Activated naive CD4-positive, alpha-beta T cell treated with anti-CD3 and anti-CD28 coated beads, Interleukin-2, amount 50 U/mL, for 24 hours (primary cell): Measurements from ENCODE around the gene SLC35F3.

Experiments used
- H3K27ac Mint-ChIP-seq: one replicate; pipeline ENCODE4 v1.8.0; 2021; ENCODE audit warnings: mild to moderate bottlenecking, mixed read lengths
- H3K27me3 Mint-ChIP-seq: one replicate; pipeline ENCODE4 v1.8.0; 2021; ENCODE audit warnings: mixed read lengths
- H3K36me3 Mint-ChIP-seq: one replicate; pipeline ENCODE4 v1.8.0; 2021; ENCODE audit warnings: mixed read lengths
- H3K4me1 Mint-ChIP-seq: one replicate; pipeline ENCODE4 v1.8.0; 2021; ENCODE audit warnings: mixed read lengths
- H3K4me3 Mint-ChIP-seq: one replicate; pipeline ENCODE4 v1.8.0; 2021; ENCODE audit warnings: mild to moderate bottlenecking, mixed read lengths
- H3K9me3 Mint-ChIP-seq: one replicate; pipeline ENCODE4 v1.8.0; 2021; ENCODE audit warnings: mixed read lengths

SLC35F3 gene

DNA sequence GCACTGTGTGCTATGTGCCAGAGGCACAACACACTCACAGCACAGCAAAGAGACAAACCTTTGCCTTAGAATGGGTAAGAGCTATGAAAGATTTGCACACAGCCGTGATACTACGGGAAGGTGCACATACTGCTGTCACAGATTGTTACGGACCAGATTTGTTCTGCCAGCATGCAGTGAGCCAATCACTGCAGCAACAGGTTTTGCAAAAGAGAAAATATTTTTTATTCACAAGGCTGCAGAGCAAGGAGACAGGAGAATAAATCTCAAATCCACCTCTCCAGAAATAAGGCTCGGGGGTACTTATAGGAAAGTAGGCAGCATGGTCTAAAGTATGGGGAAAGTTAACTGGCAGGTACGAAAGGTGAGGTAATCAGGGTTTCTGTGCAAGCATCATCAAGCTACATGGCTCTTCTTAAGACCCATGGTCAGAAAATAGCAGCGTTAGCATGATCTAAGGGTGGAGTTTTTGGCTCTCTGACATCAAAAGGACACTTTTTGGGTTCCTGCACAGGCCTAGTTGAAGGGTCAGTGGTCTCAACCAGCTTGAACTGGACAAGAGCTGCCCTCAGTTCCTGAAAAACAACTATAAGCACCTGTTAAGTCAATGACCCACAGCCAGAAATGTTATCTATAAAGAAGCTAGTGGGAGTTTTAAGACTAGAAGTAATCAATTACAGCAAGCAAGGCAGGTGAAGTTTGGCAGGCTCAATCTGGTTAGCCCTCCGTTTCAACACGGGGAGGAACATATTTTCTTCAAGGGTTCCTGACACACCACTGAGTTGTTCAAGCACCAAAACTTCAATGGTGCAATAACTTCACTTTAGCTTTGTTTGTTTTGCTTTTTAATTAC lies 186.0 kb downstream of the SLC35F3 start:
- Mint-ChIP-seq H3K27me3 (peaks cover 11% of the 10 kb centered on the region), H3K4me3 (no peak overlapping the region), H3K36me3 (peaks cover 2% of the 10 kb centered on the region), H3K9me3 (peaks cover 6% of the 10 kb centered on the region), H3K27ac (no peak overlapping the region), H3K4me1 (no peaks in the 10 kb centered on the region)

- Mint-ChIP-seq H3K27ac (no peak overlapping the region), H3K4me3 (no peak overlapping the region), H3K9me3 (peaks cover 6% of the 10 kb centered on the region), H3K27me3 (peaks cover 11% of the 10 kb centered on the region), H3K4me1 (no peaks in the 10 kb centered on the region), H3K36me3 (peaks cover 2% of the 10 kb centered on the region)
These were observed 186.6 kb downstream of the SLC35F3 start for GRCh38 chr1:234091065-234091401.

DNA sequence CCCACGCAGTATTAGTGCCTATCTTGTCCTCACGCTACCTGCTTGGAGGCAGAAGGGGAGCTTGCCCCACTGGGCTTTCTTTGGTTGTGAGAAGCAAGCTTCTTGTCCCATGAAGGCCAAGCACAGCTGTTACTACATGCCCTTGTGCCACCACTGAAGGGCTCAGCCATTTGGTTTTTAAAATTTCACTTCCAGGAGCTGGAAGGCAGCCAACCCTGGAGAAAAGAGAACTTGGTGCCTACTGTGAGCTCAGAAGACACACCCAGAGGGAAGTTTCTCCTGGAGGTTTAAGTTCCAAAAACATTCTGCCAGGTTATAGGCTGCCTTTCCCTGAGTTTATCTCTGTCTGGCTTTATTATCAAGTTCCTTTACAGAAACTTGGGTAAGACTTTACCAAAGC lies 187.4 kb downstream of the SLC35F3 start:
- peaks cover 10% of the 10 kb centered on the region for H3K27me3 Mint-ChIP-seq
- H3K9me3 Mint-ChIP-seq = peaks cover 6% of the 10 kb centered on the region
- H3K36me3 Mint-ChIP-seq = peaks cover 2% of the 10 kb centered on the region
- H3K27ac Mint-ChIP-seq = no peak overlapping the region
- H3K4me3 Mint-ChIP-seq = no peak overlapping the region
- H3K4me1 Mint-ChIP-seq = no peaks in the 10 kb centered on the region

GRCh38 chr1:234093107-234093506 lies 188.6 kb downstream of the SLC35F3 start:
- no peak overlapping the region for H3K4me3 Mint-ChIP-seq
- H3K9me3 Mint-ChIP-seq = peaks cover 6% of the 10 kb centered on the region
- H3K36me3 Mint-ChIP-seq = peaks cover 2% of the 10 kb centered on the region
- H3K4me1 Mint-ChIP-seq = no peaks in the 10 kb centered on the region
- H3K27ac Mint-ChIP-seq = no peak overlapping the region
- peaks cover 7% of the 10 kb centered on the region for H3K27me3 Mint-ChIP-seq

DNA sequence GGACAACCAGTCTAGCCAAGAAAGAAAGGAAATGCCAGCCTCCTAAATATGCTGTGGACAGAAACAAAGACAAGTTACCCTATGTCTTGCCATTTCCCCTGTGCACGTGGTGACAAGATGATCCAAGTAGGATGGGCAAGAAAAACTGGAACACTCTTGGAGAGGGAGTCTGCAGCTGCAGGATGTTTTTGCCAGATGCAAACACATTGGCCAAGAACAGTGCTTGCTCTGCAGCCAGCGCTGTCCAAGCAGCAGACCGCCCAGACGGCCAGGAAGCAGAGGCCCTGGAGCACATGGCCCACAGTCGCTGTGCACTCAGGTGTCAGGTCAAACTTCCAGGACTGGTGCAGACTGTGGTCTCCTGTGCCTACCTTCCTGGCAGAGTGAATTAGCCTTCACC lies 189.3 kb downstream of the SLC35F3 start:
- H3K9me3 Mint-ChIP-seq = peaks cover 6% of the 10 kb centered on the region
- H3K27ac Mint-ChIP-seq = no peak overlapping the region
- peaks cover 7% of the 10 kb centered on the region for H3K27me3 Mint-ChIP-seq
- no peak overlapping the region for H3K4me3 Mint-ChIP-seq
- H3K4me1 Mint-ChIP-seq = no peaks in the 10 kb centered on the region
- H3K36me3 Mint-ChIP-seq = peaks cover 2% of the 10 kb centered on the region

- Mint-ChIP-seq H3K4me1 (no peaks in the 10 kb centered on the region), H3K36me3 (peaks cover 2% of the 10 kb centered on the region), H3K4me3 (no peak overlapping the region), H3K27ac (no peak overlapping the region), H3K27me3 (peaks cover 7% of the 10 kb centered on the region), H3K9me3 (peaks cover 6% of the 10 kb centered on the region)
These were observed 189.7 kb downstream of the SLC35F3 start for GRCh38 chr1:234094172-234094571.

- peaks cover 4% of the 10 kb centered on the region for H3K27me3 Mint-ChIP-seq
- H3K36me3 Mint-ChIP-seq = no peaks in the 10 kb centered on the region
- no peaks in the 10 kb centered on the region for H3K9me3 Mint-ChIP-seq
- H3K4me1 Mint-ChIP-seq = no peaks in the 10 kb centered on the region
- H3K27ac Mint-ChIP-seq = no peak overlapping the region
- no peak overlapping the region for H3K4me3 Mint-ChIP-seq
These were observed 191.8 kb downstream of the SLC35F3 start for GRCh38 chr1:234096161-234096770.

GRCh38 chr1:234102583-234102982 lies 198.1 kb downstream of the SLC35F3 start:
- peaks cover 18% of the 10 kb centered on the region for H3K27me3 Mint-ChIP-seq
- no peaks in the 10 kb centered on the region for H3K4me1 Mint-ChIP-seq
- H3K36me3 Mint-ChIP-seq = peaks cover 2% of the 10 kb centered on the region
- H3K4me3 Mint-ChIP-seq = no peak overlapping the region
- H3K9me3 Mint-ChIP-seq = peaks cover 4% of the 10 kb centered on the region
- H3K27ac Mint-ChIP-seq = no peak overlapping the region

DNA sequence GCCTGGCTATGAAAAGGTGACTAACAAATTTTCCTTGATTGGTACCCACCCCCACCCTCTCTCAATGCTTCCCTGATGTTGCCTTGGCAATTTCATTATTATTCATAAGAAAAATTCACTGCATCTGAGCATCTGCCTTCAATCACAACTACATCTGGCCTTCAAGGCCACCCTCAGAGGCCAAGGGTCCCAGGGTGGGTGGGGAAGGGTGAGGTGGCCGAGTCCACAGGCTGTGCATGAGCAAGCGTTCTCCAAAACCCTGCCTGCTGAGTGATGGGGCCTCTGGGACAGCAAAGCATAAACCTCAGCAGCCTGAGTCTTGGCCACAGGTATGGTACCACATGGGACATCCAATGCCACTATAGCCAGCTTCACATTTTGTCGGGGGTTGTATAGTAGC lies 198.7 kb downstream of the SLC35F3 start:
- Mint-ChIP-seq H3K27me3 (peaks cover 18% of the 10 kb centered on the region), H3K9me3 (peaks cover 4% of the 10 kb centered on the region)

GRCh38 chr1:234106032-234106431 lies 201.6 kb downstream of the SLC35F3 start:
- H3K27ac Mint-ChIP-seq = no peak overlapping the region
- no peaks in the 10 kb centered on the region for H3K4me1 Mint-ChIP-seq
- H3K27me3 Mint-ChIP-seq = peaks cover 16% of the 10 kb centered on the region
- H3K9me3 Mint-ChIP-seq = peaks cover 4% of the 10 kb centered on the region
- no peak overlapping the region for H3K4me3 Mint-ChIP-seq
- peaks cover 2% of the 10 kb centered on the region for H3K36me3 Mint-ChIP-seq

More for the DNA sequence above, 198.7 kb downstream of the SLC35F3 start:
- Mint-ChIP-seq H3K4me3 (no peak overlapping the region), H3K36me3 (peaks cover 2% of the 10 kb centered on the region), H3K27ac (no peak overlapping the region), H3K4me1 (no peaks in the 10 kb centered on the region)

DNA sequence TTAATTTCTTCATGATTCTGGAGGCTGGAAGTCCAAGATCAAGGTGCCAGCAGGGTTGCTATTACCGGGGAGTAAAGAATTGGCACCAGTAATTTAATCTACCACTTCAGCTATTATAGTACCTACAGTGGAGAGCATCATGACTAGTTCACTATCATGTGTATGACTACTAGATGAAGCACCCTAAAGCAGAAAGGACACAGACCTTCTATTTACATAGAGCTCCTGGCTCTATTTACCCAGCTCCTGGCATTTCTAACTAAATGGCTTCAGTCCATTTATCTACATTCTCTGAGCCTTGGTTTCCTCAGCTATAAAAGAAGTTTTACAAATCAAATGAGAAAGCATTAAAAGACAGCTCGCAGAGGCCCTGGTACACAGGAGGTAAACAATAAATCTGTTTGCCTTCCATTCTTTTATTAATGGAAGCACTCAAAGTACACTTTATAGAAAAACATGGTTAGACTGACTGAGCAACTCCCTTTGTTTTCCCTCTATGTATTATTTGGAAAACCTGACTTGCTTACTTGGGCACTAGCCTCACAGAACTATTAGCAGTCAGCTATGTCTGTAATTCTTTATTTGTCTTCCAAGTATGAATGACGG lies 203.0 kb downstream of the SLC35F3 start:
- no peak overlapping the region for H3K4me3 Mint-ChIP-seq
- H3K36me3 Mint-ChIP-seq = peaks cover 2% of the 10 kb centered on the region
- H3K9me3 Mint-ChIP-seq = peaks cover 4% of the 10 kb centered on the region
- no peak overlapping the region for H3K27ac Mint-ChIP-seq
- no peaks in the 10 kb centered on the region for H3K4me1 Mint-ChIP-seq
- H3K27me3 Mint-ChIP-seq = peaks cover 5% of the 10 kb centered on the region

DNA sequence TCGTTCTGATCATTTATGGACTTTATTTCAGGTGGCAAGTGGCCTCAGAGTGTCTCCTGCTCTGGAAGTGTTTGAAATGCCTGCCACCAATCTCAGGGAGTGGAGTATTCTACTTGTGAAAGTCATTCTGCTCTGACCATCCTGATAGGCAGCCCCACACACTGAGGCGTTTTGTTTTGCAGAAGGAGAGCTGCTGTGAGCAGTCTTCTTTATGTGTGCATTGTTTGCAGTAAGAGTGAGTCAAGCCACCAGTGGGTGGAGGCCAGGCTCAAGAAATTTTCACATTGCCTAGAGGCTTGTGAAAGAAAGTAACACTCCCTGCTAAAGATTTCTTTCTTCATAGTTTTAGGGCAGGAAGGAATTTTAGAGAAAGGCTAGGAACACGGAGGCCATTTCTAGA lies 204.4 kb downstream of the SLC35F3 start:
- Mint-ChIP-seq H3K9me3 (peaks cover 4% of the 10 kb centered on the region), H3K27ac (no peak overlapping the region), H3K27me3 (peaks cover 2% of the 10 kb centered on the region), H3K4me1 (no peaks in the 10 kb centered on the region), H3K4me3 (no peak overlapping the region), H3K36me3 (peaks cover 2% of the 10 kb centered on the region)

GRCh38 chr1:234109840-234110239 lies 205.4 kb downstream of the SLC35F3 start:
- Mint-ChIP-seq H3K4me3 (no peak overlapping the region), H3K27ac (no peak overlapping the region), H3K9me3 (peaks cover 4% of the 10 kb centered on the region), H3K36me3 (peaks cover 2% of the 10 kb centered on the region), H3K27me3 (peaks cover 2% of the 10 kb centered on the region), H3K4me1 (peaks cover 5% of the 10 kb centered on the region)

GRCh38 chr1:234111458-234112142 lies 207.1 kb downstream of the SLC35F3 start:
- H3K4me3 Mint-ChIP-seq = no peak overlapping the region
- no peaks in the 10 kb centered on the region for H3K36me3 Mint-ChIP-seq
- H3K27me3 Mint-ChIP-seq = peaks cover 2% of the 10 kb centered on the region
- H3K27ac Mint-ChIP-seq = no peak overlapping the region
- H3K9me3 Mint-ChIP-seq = peaks cover 4% of the 10 kb centered on the region
- H3K4me1 Mint-ChIP-seq = peaks cover 7% of the 10 kb centered on the region

DNA sequence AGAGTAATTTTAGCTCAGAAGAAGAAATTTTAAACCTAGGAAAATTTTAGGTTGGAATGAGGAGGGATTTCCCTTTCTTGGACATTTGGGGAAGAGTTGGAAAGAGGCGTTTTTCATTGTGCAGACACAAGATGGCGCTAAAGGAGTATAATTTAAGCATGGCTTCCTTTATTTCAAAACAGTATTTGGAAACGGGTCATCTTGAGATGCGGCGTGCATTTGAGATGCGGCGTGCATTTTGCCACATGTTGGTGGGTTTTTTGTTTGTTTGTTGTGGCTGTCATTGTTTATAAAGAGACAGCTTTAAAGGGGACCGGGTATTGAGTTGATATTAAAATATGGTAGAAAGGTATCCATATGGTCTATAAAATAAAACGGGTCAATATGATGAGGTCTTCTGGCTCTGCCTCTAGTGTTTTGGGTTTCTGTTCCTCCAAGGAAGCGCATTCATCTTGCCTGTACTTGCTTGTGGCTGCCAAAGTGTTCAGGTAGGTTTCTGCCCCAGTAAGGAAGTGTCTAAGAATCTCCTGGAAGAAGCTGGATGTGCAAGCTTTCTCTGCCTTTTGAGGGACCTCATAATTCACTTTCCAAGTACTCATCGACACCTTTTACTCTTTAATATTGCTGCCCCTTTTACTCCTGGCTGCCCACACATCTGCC lies 210.3 kb downstream of the SLC35F3 start:
- peak overlapping the region; percentile 68 for H3K4me3 Mint-ChIP-seq
- no peaks in the 10 kb centered on the region for H3K36me3 Mint-ChIP-seq
- H3K27me3 Mint-ChIP-seq = no peaks in the 10 kb centered on the region
- peak overlapping the region; percentile 14 for H3K27ac Mint-ChIP-seq
- peaks cover 7% of the 10 kb centered on the region for H3K4me1 Mint-ChIP-seq
- no peaks in the 10 kb centered on the region for H3K9me3 Mint-ChIP-seq
